ENCODE measurements around the gene DNAJC19.
"Not testable (repeated sequence)": the region's sequence is repeated elsewhere in the genome, so short reads cannot be mapped to it uniquely, and the experiment has no call there.

Gene DNAJC19

DNA sequence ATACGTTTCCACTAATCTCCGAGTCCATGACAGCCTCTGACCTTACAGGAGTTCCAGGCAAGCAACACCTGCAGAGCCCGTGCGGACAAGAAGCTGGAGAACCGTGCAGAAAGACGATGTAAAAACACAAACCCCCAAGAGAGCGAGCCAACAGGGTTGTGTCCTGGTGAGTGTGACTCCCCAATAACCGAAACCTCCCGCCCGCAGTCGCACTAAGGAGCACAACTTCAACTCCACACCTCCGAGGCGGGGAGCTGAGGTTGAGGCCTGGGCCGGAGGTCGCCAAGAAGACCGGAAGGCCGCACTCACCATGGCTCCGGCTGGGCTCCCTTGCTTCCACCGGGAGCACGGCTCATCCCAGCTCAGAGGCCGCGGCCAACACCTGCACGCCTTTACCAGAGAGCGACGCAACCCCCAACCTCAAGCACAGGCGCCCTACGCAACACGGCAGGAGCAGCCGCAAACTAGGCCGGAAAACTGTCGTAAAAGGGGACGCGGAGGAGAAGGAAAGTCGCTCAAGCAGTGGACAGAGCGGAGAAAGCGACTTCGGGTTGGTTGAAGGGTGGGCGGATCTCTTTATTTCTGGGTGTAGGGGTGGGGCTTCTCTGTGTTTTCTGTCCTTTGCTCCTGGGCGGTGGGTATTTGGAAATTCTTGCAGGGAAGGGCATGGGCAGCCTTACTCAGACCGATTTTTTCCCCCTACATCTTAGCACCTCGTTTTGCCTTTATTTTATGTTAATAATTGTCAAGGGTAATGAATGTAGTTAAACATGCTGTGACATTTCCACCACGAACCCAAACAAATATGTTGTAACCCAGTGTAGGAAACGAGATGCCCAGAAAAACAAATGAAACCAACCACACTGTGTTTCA is at the start of gene DNAJC19:
TSS of gene DNAJC19 (minus strand) at position 446 of the 873 bp plus-strand sequence. CDS start at position 312, 134 bp downstream.
- DNase-seq (ENCODE audit: low spot score), result peak; percentile 97

DNA sequence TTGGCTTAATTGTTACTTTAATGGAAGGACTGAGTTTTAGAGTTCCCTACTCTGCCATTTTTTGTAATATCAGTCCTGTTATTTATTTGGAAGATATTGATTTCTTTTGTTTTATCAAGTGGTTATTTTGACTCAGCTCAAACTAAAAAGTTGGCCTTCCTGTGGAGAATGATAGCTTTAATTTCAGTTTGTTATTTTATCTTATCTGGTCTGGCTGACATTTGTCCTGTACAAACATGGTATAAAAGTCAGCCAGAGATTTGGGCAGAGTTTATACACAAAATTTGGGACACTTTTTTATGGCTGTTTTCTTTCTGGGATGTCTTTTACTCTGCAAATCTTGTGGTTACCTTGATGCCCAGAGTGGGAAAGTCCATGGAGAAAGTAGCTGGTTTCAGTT is 41.4 kb upstream of the DNAJC19 start:
- no peak for DNase-seq (ENCODE audit: low spot score)

DNA sequence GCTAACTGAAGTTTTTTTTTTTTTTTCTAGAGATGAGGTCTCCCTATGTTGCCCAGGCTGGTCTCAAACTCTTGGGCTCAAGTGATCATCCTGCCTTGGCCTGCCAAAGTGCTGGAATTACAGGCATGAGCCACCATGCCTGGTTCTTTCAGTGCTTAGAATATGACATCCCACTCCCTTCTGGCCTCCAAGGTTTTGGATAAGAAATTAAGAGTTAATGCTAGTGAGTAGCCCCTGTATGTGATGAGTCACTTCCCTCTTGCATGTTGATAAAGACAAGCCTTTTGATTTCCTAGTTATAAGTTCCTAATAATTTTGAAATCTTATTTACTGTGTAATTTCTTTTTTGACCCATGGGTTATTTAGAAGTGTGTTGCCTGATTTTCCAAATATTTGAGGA is 35.7 kb upstream of the DNAJC19 start:
- no peak for DNase-seq (ENCODE audit: low spot score)

GRCh38 chr3:181017690-181018089 is 28.2 kb upstream of the DNAJC19 start:
- no peak for DNase-seq (ENCODE audit: low spot score)

DNA sequence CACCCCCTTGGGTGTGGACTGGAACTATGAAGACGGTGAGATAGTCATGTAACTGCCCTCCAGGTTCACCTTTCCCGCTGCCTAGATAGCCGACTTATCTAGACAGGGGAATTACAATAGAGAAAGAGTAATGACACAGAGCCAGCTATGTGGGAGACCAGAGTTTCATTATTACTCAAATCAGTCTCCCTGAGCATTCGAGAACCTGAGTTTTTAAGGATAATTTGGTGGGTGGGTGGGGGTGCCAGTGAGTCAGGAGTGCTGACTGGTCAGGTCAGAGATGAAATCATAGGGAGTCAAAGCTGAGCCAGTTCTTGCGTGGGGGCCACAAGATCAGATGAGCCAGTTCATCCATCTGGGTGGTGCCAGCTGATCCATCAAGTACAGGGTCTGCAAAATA is 19.7 kb upstream of the DNAJC19 start:
- DNase-seq (ENCODE audit: low spot score), result no peak

DNA sequence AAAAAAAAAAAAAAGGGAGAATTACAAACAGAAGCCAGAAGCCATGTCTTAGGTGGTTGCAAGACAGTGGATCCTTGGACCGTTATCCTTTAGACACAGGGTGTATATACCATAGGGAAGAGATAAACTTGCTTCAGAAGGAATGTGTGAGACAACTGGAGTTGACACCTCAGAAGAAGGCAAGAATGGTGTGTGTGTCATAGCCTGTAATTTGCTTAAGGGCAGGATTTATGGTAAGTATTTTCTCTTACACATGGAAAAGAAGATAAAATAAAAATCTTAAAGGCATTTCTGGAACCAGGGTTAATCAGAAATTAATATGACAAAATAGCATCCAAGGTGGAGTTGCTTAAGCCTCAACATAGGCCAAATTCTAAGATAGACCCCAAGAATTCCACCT is 19.3 kb upstream of the DNAJC19 start:
- no peak for DNase-seq (ENCODE audit: low spot score)

DNA sequence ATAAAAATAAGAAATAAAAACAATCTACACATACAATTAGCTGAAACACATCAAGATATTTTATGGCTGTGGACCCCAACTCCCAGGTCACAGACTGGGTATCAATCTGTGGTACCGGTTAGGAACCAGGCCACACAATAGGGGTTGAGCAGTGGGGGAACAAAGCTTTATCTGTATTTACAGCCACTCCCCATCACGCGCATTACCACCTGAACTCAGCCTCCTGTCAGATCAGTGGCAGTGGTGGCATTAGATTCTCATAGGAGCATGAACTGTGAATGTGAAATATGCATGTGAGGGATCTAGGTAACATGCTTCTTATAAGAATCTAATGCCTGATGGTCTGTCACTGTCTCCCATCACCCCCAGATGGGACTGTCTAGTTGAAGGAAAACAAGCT is 17.7 kb upstream of the DNAJC19 start:
- no peak for DNase-seq (ENCODE audit: low spot score)

GRCh38 chr3:181006541-181006940 is 17.0 kb upstream of the DNAJC19 start:
- no peak for DNase-seq (ENCODE audit: low spot score)

GRCh38 chr3:181003469-181003868 is 13.9 kb upstream of the DNAJC19 start:
- not testable (repeated sequence) for DNase-seq (ENCODE audit: low spot score)

DNA sequence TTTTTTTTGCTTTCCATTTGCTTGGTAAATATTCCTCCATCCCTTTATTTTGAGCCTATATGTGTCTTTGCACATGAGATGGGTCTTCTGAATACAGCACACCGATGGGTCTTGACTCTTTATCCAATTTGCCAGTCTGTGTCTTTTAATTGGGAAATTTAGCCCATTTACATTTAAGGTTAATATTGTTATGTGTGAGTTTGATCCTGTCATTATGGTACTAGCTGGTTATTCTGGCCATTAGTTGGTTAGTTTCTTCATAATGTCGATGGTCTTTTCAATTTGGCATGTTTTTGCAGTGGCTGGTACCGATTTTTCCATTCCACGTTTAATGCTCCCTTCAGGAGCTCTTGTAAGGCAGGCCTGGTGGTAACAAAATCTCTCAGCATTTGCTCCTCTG is 12.8 kb upstream of the DNAJC19 start:
- not testable (repeated sequence) for DNase-seq (ENCODE audit: low spot score)

- no peak for DNase-seq (ENCODE audit: low spot score)
These were observed 6.9 kb upstream of the DNAJC19 start for GRCh38 chr3:180996415-180996932.

DNA sequence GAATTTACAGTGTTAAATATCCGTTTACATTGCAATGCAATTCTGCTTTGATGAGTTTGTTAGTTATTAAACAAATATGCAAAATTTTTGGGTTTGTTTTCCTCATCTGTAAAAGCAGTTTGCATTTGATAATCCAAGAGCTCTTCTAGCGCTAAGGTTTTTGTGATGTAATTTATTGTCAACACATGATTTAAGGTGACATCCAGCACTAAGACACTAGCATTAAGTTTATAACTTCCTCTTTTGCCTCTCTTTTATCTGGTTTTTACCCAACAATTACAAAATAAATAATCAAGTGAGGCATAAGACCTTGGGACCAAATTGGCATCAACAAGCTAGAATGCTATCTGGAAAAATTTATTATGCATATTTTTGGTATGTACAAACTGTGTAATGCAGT is 969 bp upstream of the DNAJC19 start:
- DNase-seq (ENCODE audit: low spot score), result no peak

GRCh38 chr3:180987344-180987743 is 2.2 kb downstream of the DNAJC19 start:
- DNase-seq (ENCODE audit: low spot score), result no peak

DNA sequence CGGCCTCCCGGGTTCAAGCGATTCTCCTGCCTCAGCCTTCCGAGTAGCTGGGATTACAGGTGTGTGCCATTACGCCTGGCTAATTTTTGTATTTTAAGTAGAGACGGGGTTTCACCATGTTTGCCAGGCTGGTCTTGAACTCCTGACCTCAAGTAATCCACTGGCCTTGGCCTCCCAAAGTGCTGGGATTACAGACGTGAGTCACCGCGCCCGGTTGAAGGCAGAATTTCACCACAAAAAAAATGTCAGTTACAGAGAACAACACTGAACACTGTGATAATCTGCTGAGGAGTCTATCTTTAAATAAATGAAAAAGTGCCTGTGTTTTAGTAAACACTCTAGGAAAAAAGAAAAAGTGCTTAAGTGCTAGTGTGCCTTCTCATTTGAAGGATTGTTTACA is 3.2 kb downstream of the DNAJC19 start:
- not testable (repeated sequence) for DNase-seq (ENCODE audit: low spot score)

GRCh38 chr3:180983136-180983535 is 6.4 kb downstream of the DNAJC19 start:
- DNase-seq (ENCODE audit: low spot score), result no peak

DNA sequence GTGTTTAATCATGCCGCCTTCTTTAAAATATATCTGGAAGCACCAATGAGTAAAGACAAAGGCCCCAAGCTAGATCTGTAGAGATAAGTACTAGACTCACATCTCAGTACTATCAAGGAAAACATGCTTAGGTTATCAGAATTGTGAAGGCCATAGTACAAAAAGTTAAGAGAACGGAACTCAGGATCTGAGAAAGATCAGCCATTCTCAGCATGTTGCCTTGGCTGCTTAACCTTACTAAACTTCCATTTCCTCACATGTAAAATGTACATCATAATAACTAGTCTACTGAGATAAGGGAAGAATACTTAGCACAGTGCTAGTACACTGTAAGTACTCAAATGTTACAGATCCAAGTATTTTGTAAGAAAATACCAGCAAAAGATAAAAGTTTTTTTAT is 7.6 kb downstream of the DNAJC19 start:
- no peak for DNase-seq (ENCODE audit: low spot score)

DNA sequence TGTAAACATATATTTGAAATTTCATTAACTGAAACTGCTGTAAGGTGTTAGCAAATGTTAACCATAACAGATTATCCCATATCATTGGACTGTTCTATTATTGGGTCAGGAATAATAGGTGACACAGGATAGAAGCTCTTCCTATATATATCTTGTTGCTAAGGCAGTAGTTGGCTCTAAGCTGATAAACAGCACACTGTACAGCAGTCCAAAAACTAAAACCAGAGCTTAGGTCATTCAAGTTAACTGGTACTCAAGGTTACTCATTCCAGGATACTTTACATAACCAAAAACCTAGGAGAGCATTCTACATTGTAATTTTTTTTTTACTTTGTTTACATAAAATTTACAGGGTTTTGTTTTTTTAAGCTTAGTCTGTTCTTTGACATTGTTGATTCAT is 8.9 kb downstream of the DNAJC19 start:
- no peak for DNase-seq (ENCODE audit: low spot score)

DNA sequence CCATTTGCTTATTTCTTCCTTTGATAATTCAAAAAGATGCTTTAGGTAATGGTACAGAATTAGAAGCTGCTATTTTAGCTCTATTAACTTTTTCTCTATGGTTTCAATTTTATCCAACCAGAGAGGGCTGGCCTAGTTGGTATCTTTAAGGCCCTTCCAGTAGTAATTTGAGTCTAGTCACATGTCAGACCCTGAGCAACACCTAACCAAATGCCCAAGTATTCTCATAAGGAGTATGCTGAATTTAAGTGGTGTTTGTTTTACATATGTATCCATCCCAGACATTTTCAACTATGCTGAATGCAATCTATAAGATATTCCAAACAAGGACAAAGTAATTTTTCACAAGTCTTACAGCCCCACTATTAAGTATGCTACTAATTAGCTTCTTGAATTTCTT is 9.6 kb downstream of the DNAJC19 start:
- DNase-seq (ENCODE audit: low spot score), result no peak

- no peak for DNase-seq (ENCODE audit: low spot score)
These were observed 12.0 kb downstream of the DNAJC19 start for GRCh38 chr3:180977498-180977897.

- no peak for DNase-seq (ENCODE audit: low spot score)
These were observed 15.2 kb downstream of the DNAJC19 start for GRCh38 chr3:180974286-180974685.

DNA sequence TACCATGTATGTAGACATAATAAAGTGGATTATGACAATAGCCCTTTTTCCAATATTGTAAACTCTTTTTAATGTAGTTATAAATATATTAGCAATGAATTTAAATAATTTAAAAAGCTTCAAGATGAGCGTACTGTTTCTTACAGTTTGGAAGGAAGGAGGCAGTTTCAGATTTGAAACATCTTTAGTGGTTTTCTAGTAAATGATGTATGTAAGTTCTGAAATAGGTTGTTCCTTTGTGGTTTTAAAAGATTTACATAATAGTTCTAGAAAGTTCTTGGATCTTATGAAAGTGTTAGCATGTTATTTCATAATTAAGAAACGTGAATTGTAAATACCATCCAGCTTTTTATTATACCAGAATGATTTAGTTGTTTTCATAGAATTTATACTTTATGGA is 16.0 kb downstream of the DNAJC19 start:
- DNase-seq (ENCODE audit: low spot score), result no peak

GRCh38 chr3:180970931-180971330 is 18.6 kb downstream of the DNAJC19 start:
- DNase-seq (ENCODE audit: low spot score), result no peak

GRCh38 chr3:180962530-180962929 is 27.0 kb downstream of the DNAJC19 start:
- DNase-seq (ENCODE audit: low spot score), result no peak

DNA sequence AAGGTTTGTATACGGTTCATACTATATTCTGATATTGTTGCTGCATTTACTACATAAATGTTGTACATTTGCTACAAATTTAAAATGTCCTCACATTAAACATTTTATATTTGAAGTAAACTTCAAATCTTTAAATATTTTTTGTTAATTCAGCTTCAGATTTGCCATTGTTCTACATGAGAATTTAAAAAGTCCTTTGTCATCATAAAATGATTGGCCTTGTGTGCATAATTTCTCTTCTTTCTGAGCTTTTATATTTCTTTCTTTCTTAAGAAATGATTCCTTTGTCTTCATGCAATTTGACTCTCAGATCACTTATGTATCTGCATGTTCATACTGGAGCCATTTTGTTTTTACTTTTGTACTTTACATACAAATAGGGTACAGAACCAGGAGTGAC is 28.0 kb downstream of the DNAJC19 start:
- DNase-seq (ENCODE audit: low spot score), result no peak

Measured in putamen (tissue), 1 donor.